Astrocyte (in vitro differentiated cells and primary cell): ENCODE data around the gene NDOR1. TPM values are rescaled to one million over a fixed set of nuclear protein-coding genes. Genes with fewer than 3 reads are reported as not detected.

Experiments used
- DNase-seq: peaks from one replicate; pipeline ENCODE4 v3.0.0-alpha.2; 2010; ENCODE audit warnings: low read depth
- FAIRE-seq: peaks from 2 replicates; lab custom pipeline; 2011; peaks lifted over from hg19 to GRCh38; lab: Jason Lieb, UNC
- H2AFZ ChIP-seq: 2 replicates; pipeline ENCODE4 v1.6.0; 2012; ENCODE audit warnings: low read depth, low read length, inconsistent platforms
- H3K27ac ChIP-seq: 2 replicates; pipeline ENCODE4 v1.5.1; 2011; ENCODE audit warnings: low read depth, low read length, inconsistent platforms
- H3K27me3 ChIP-seq: 2 replicates; pipeline ENCODE4 v1.6.0; 2011; ENCODE audit warnings: low read length, inconsistent platforms; ENCODE audit not compliant: insufficient read depth
- H3K36me3 ChIP-seq: 2 replicates; pipeline ENCODE4 v1.5.1; 2011; ENCODE audit warnings: low read length, inconsistent platforms; ENCODE audit not compliant: insufficient read depth
- H3K4me1 ChIP-seq: 2 replicates; pipeline ENCODE4 v1.5.1; 2011; ENCODE audit warnings: low read length, inconsistent platforms; ENCODE audit not compliant: insufficient read depth
- H3K4me2 ChIP-seq: 2 replicates; pipeline ENCODE4 v1.6.0; 2012; ENCODE audit warnings: low read length, inconsistent platforms
- H3K4me3 ChIP-seq: 2 replicates; pipeline ENCODE4 v1.5.1; 2011; ENCODE audit warnings: low read depth, mild to moderate bottlenecking, low read length, inconsistent platforms; ENCODE audit not compliant: insufficient read depth
- H3K79me2 ChIP-seq: 2 replicates; pipeline ENCODE4 v1.6.0; 2012; ENCODE audit warnings: mild to moderate bottlenecking, low read length, inconsistent platforms; ENCODE audit not compliant: insufficient read depth
- H3K9ac ChIP-seq: 2 replicates; pipeline ENCODE4 v1.6.0; 2012; ENCODE audit warnings: mild to moderate bottlenecking, low read length, inconsistent platforms
- H3K9me3 ChIP-seq: 2 replicates; pipeline ENCODE4 v1.5.1; 2012; ENCODE audit warnings: low read depth, mild to moderate bottlenecking, low read length, inconsistent platforms; ENCODE audit not compliant: insufficient read depth
- H4K20me1 ChIP-seq: 2 replicates; pipeline ENCODE4 v1.6.0; 2012; ENCODE audit warnings: low read length, inconsistent platforms; ENCODE audit not compliant: insufficient read depth
- H3K27ac Mint-ChIP-seq: one replicate; pipeline ENCODE4 v1.8.0; 2021; ENCODE audit warnings: mild to moderate bottlenecking, mixed read lengths; ENCODE audit not compliant: unreplicated experiment
- H3K27me3 Mint-ChIP-seq: one replicate; pipeline ENCODE4 v1.8.0; 2021; ENCODE audit warnings: low read depth, mixed read lengths; ENCODE audit not compliant: unreplicated experiment
- H3K36me3 Mint-ChIP-seq: one replicate; pipeline ENCODE4 v1.8.0; 2021; ENCODE audit warnings: low read depth, mixed read lengths; ENCODE audit not compliant: unreplicated experiment
- H3K4me1 Mint-ChIP-seq: one replicate; pipeline ENCODE4 v1.8.0; 2021; ENCODE audit warnings: low read depth, mixed read lengths; ENCODE audit not compliant: unreplicated experiment
- H3K4me3 Mint-ChIP-seq: one replicate; pipeline ENCODE4 v1.8.0; 2021; ENCODE audit warnings: mild to moderate bottlenecking, moderate library complexity, mixed read lengths; ENCODE audit not compliant: unreplicated experiment
- H3K9me3 Mint-ChIP-seq: one replicate; pipeline ENCODE4 v1.8.0; 2021; ENCODE audit warnings: mild to moderate bottlenecking, mixed read lengths; ENCODE audit not compliant: unreplicated experiment
- CTCF ChIP-seq: IDR thresholded peaks from 2 replicates; pipeline ENCODE4 v1.5.1; 2011; ENCODE audit warnings: low read depth, mild to moderate bottlenecking, inconsistent platforms, low read length, moderate library complexity; ENCODE audit not compliant: insufficient read depth
- EZH2 ChIP-seq: IDR thresholded peaks from 2 replicates; pipeline ENCODE4 v1.6.1; 2012; ENCODE audit warnings: mild to moderate bottlenecking, low read length, inconsistent platforms; ENCODE audit not compliant: insufficient read depth
- total RNA-seq: library from RNA; stranded (reverse); gene quantifications from 2 replicates; pipeline ENCODE4 v1.2.1, GENCODE V29; 2021

The NDOR1 gene
- total RNA-seq, 1 donor from 2014 or later, result 14.5 TPM

GRCh38 chr9:137181680-137182079 is 23.8 kb upstream of the NDOR1 start:
- Histone ChIP-seq H2AFZ (no peak overlapping the region), H4K20me1 (peaks cover 27% of the 10 kb centered on the region), H3K9ac (no peak overlapping the region), H3K4me2 (no peak overlapping the region), H3K27me3 (no peaks in the 10 kb centered on the region), H3K79me2 (peaks cover 18% of the 10 kb centered on the region), H3K27ac (no peak overlapping the region), H3K4me3 (no peak overlapping the region), H3K4me1 (no peaks in the 10 kb centered on the region), H3K9me3 (no peaks in the 10 kb centered on the region), H3K36me3 (peaks cover 5% of the 10 kb centered on the region)
- no peak for TF ChIP-seq EZH2
- TF ChIP-seq CTCF, result no peak
- DNase-seq, result no peak
- H3K27ac Mint-ChIP-seq, result no peak overlapping the region
- H3K27me3 Mint-ChIP-seq, result no peaks in the 10 kb centered on the region
- H3K4me3 Mint-ChIP-seq, result no peak overlapping the region
- H3K36me3 Mint-ChIP-seq, result peaks cover 18% of the 10 kb centered on the region
- FAIRE-seq, result no peak
- H3K9me3 Mint-ChIP-seq, result no peaks in the 10 kb centered on the region
- H3K4me1 Mint-ChIP-seq, result peaks cover 5% of the 10 kb centered on the region

GRCh38 chr9:137182836-137183235 is 22.7 kb upstream of the NDOR1 start:
- H3K9ac ChIP-seq, result no peak overlapping the region
- no peaks in the 10 kb centered on the region for H3K27me3 ChIP-seq
- peaks cover 31% of the 10 kb centered on the region for H4K20me1 ChIP-seq
- peaks cover 4% of the 10 kb centered on the region for H3K36me3 ChIP-seq
- Mint-ChIP-seq H3K4me3 (no peak overlapping the region), H3K27ac (no peak overlapping the region), H3K27me3 (no peaks in the 10 kb centered on the region), H3K9me3 (no peaks in the 10 kb centered on the region), H3K36me3 (peaks cover 14% of the 10 kb centered on the region), H3K4me1 (peaks cover 11% of the 10 kb centered on the region)
- DNase-seq (no peak), FAIRE-seq (no peak)
- H2AFZ ChIP-seq, result no peak overlapping the region
- no peak overlapping the region for H3K4me3 ChIP-seq
- H3K79me2 ChIP-seq, result peaks cover 29% of the 10 kb centered on the region
- H3K4me2 ChIP-seq, result no peak overlapping the region
- no peaks in the 10 kb centered on the region for H3K9me3 ChIP-seq
- TF ChIP-seq CTCF (no peak), EZH2 (no peak)
- peaks cover 8% of the 10 kb centered on the region for H3K4me1 ChIP-seq
- H3K27ac ChIP-seq, result no peak overlapping the region

GRCh38 chr9:137183980-137184595 is 21.4 kb upstream of the NDOR1 start:
- Histone ChIP-seq H3K79me2 (peaks cover 37% of the 10 kb centered on the region), H3K27me3 (no peaks in the 10 kb centered on the region), H3K4me3 (no peak overlapping the region), H3K9me3 (no peaks in the 10 kb centered on the region), H3K27ac (no peak overlapping the region), H2AFZ (no peak overlapping the region), H4K20me1 (peaks cover 31% of the 10 kb centered on the region), H3K4me2 (no peak overlapping the region), H3K4me1 (peaks cover 9% of the 10 kb centered on the region), H3K9ac (no peak overlapping the region), H3K36me3 (peaks cover 3% of the 10 kb centered on the region)
- H3K27me3 Mint-ChIP-seq, result no peaks in the 10 kb centered on the region
- no peak for DNase-seq
- peaks cover 13% of the 10 kb centered on the region for H3K4me1 Mint-ChIP-seq
- no peak for FAIRE-seq
- no peaks in the 10 kb centered on the region for H3K9me3 Mint-ChIP-seq
- peaks cover 14% of the 10 kb centered on the region for H3K36me3 Mint-ChIP-seq
- TF ChIP-seq CTCF, result no peak
- TF ChIP-seq EZH2, result no peak
- no peak overlapping the region for H3K27ac Mint-ChIP-seq
- H3K4me3 Mint-ChIP-seq, result no peak overlapping the region
